ENCODE measurements around the gene SLC4A8. TPM values are rescaled to one million over a fixed set of nuclear protein-coding genes. Genes with fewer than 3 reads are reported as not detected.

Gene SLC4A8
- total RNA-seq, 1 experiment from 2014 or later, result 26.3 TPM

DNA sequence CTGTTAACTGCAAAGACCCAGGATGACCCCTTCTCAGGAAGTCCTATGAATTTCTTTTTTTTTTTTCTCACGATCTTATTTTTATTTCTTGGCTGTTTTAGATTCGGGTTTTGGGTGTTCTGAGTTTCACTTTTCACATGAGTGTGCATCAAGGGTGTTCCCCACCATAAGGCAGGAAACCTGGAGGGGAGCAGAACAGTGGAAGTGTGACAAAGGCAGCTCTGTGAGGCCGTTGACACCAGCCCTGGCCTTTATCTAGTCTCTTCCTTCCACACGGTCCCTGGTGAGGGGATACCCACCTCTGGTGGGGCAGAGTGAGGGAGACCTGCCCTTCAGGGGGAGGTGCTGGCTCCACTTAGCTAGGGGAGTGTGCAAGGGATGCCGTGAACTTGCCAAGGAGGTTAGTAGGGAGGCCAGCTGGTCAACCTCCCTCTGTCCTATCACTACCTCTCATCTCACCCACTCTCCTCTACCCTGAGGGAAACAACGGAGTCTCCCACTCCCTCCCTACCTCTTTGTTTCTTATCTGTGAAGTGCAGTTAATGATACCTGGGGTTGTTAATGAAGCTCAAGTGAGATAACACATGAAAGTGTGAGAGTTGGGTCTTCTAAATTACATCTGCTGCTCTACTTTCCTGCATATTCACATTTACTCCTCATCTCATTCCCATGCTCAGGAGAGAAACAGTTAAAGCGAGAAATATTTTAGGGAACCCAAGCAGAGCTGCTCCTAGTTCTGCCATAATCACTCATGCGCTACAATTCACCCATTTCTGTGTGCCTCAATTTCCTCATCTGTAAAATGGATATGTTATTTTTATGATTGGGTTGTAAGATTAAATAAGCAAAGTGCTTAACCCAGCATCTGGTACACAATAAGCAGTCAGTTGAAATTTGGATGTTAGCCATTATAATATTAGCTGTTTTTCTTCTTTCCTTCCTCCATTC, 29.1 kb upstream of the SLC4A8 start:
- no peaks in the 10 kb centered on the region for H3K9me3 Mint-ChIP-seq
- no peaks in the 10 kb centered on the region; the same call in 1 of the 2 replicates for H3K27me3 Mint-ChIP-seq (ENCODE audit: low read depth)
- no peak overlapping the region for H2BK15ac ChIP-seq (ENCODE audit: low read depth, low read length)
- WGBS (ENCODE audit: extremely low coverage, insufficient read length, low lambda C conversion rate), result no CpG with 5 or more reads among the region's 8 CpGs
- H3K23ac ChIP-seq (ENCODE audit: insufficient read length, low read depth, low read length), result no peak overlapping the region
- peak; percentile 28 for DNase-seq
- peaks cover 10% of the 10 kb centered on the region for H3K23me2 ChIP-seq (ENCODE audit: insufficient read length, low read depth, low read length, poor library complexity, severe bottlenecking)
- no peak overlapping the region for H4K5ac ChIP-seq (ENCODE audit: insufficient read length, low read depth, low read length)
- H3K36me3 Mint-ChIP-seq (ENCODE audit: insufficient read depth in 1 of 3, low read depth in 3 of 3), result peaks cover 3 to 14% (median 9%) of the 10 kb centered on the region in 3 experiments; a peak in 5 of 7 replicates
- no peak overlapping the region for H3K27ac Mint-ChIP-seq
- no peak overlapping the region for H3K27ac ChIP-seq (ENCODE audit: insufficient read length, low read depth, low read length)
- no peak overlapping the region for H2BK12ac ChIP-seq (ENCODE audit: insufficient read length, low read depth, low read length)
- no peak overlapping the region for H4K8ac ChIP-seq (replicated peaks; ENCODE audit: insufficient read length, low read depth, low read length)
- H3K9ac ChIP-seq (ENCODE audit: extremely low read depth, insufficient read length, low read length), result no peak overlapping the region
- H3K27me3 ChIP-seq (ENCODE audit: insufficient read depth, low read length), result no peaks in the 10 kb centered on the region
- H3T11ph ChIP-seq (ENCODE audit: low read length), result no peak overlapping the region
- no peak overlapping the region for H2BK120ac ChIP-seq (ENCODE audit: low read depth, low read length, poor library complexity, severe bottlenecking)
- H3K79me2 ChIP-seq (ENCODE audit: insufficient read depth, low read length), result no peaks in the 10 kb centered on the region
- no peak overlapping the region for H3K14ac ChIP-seq (ENCODE audit: insufficient read depth, low read length)
- H2AFZ ChIP-seq (ENCODE audit: low read length), result no peak overlapping the region
- no peak overlapping the region for H4K91ac ChIP-seq (ENCODE audit: insufficient read length, low read depth, low read length)
- H3K56ac ChIP-seq (ENCODE audit: insufficient read length, low read depth, low read length), result no peak overlapping the region
- H3K4me1 ChIP-seq (ENCODE audit: insufficient read depth, low read length), result no peaks in the 10 kb centered on the region; the same call in 1 of the 2 replicates
- no peaks in the 10 kb centered on the region for H4K20me1 ChIP-seq (ENCODE audit: control insufficient read depth, insufficient read depth, insufficient read length)
- H2BK5ac ChIP-seq (ENCODE audit: insufficient read length, low read length), result no peak overlapping the region
- TF ChIP-seq, protein P1, sequence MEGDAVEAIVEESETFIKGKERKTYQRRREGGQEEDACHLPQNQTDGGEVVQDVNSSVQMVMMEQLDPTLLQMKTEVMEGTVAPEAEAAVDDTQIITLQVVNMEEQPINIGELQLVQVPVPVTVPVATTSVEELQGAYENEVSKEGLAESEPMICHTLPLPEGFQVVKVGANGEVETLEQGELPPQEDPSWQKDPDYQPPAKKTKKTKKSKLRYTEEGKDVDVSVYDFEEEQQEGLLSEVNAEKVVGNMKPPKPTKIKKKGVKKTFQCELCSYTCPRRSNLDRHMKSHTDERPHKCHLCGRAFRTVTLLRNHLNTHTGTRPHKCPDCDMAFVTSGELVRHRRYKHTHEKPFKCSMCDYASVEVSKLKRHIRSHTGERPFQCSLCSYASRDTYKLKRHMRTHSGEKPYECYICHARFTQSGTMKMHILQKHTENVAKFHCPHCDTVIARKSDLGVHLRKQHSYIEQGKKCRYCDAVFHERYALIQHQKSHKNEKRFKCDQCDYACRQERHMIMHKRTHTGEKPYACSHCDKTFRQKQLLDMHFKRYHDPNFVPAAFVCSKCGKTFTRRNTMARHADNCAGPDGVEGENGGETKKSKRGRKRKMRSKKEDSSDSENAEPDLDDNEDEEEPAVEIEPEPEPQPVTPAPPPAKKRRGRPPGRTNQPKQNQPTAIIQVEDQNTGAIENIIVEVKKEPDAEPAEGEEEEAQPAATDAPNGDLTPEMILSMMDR (conservative IDR thresholded peaks at IDR 0.05), result no peak
- no peaks in the 10 kb centered on the region for H3K9me3 ChIP-seq (ENCODE audit: control insufficient read depth, low read depth, low read length)
- H2AK5ac ChIP-seq (ENCODE audit: insufficient read length, low read length), result no peak overlapping the region
- H3K4me2 ChIP-seq (ENCODE audit: insufficient read depth, insufficient read length, low read length), result no peak overlapping the region
- no peaks in the 10 kb centered on the region for H3K79me1 ChIP-seq (ENCODE audit: insufficient read depth, low read depth, low read length, poor library complexity, severe bottlenecking)
- no peak overlapping the region for H3K18ac ChIP-seq (ENCODE audit: insufficient read length, low read depth, low read length)
- peaks cover 16 to 21% of the 10 kb centered on the region in 2 experiments for H3K4me1 Mint-ChIP-seq
- no peak overlapping the region for H2BK20ac ChIP-seq (ENCODE audit: low read depth, low read length, poor library complexity, severe bottlenecking)
- H3K4ac ChIP-seq (ENCODE audit: low read depth, low read length), result no peak overlapping the region
- H3K4me3 Mint-ChIP-seq, result no peak overlapping the region

All from H9 (cell line).